Measurements from ENCODE around the gene PGAP1.
"Not testable (repeated sequence)": the region's sequence is repeated elsewhere in the genome, so short reads cannot be mapped to it uniquely, and the experiment has no call there.

PGAP1 gene

DNA sequence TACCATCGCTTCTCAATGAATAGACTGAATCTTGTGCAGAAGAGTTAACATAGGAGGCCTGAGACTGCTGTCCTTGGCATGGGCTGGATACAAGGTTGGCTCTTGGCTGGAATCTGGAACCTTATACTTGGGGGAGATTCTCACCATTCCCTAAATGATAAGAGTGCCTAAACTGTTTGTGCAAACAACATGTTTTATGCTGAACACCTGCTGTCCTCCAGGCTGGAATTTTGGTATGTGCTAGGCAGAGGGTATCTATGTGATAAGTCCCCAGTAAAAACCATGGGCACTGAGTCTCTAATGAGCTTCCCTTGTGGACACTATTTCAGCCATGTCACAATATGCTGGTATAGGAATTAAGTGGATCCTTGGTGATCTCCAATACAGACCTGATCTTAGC lies 12.8 kb downstream of the PGAP1 start:
- TF ChIP-seq EZH2phosphoT487 (conservative IDR thresholded peaks at IDR 0.05; ENCODE audit: low read length), result no peak
- TF ChIP-seq, protein P1, sequence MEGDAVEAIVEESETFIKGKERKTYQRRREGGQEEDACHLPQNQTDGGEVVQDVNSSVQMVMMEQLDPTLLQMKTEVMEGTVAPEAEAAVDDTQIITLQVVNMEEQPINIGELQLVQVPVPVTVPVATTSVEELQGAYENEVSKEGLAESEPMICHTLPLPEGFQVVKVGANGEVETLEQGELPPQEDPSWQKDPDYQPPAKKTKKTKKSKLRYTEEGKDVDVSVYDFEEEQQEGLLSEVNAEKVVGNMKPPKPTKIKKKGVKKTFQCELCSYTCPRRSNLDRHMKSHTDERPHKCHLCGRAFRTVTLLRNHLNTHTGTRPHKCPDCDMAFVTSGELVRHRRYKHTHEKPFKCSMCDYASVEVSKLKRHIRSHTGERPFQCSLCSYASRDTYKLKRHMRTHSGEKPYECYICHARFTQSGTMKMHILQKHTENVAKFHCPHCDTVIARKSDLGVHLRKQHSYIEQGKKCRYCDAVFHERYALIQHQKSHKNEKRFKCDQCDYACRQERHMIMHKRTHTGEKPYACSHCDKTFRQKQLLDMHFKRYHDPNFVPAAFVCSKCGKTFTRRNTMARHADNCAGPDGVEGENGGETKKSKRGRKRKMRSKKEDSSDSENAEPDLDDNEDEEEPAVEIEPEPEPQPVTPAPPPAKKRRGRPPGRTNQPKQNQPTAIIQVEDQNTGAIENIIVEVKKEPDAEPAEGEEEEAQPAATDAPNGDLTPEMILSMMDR (IDR thresholded peaks at IDR 0.05; ENCODE audit: insufficient read depth, low read length, poor library complexity, severe bottlenecking), result no peak
- Histone ChIP-seq H3K9ac (ENCODE audit: low read length) (no peak overlapping the region), H3K9me3 (ENCODE audit: insufficient read depth, low read length) (no peaks in the 10 kb centered on the region), H3K36me3 (ENCODE audit: low read length) (peaks cover 16% of the 10 kb centered on the region; the same call in 1 of the 2 replicates), H4K20me1 (ENCODE audit: low read depth, low read length) (no peaks in the 10 kb centered on the region), H2AFZ (ENCODE audit: low read depth, low read length, severe bottlenecking) (no peak overlapping the region), H3K27ac (ENCODE audit: low read depth, low read length) (no peak overlapping the region), H3K4me3 (ENCODE audit: insufficient read depth, low read length, poor library complexity, severe bottlenecking) (no peak overlapping the region), H3K27me3 (ENCODE audit: low read length) (no peaks in the 10 kb centered on the region), H3K9me2 (replicated peaks; ENCODE audit: insufficient read depth, low read length) (no peaks in the 10 kb centered on the region), H3K79me2 (ENCODE audit: insufficient read depth, low read length) (no peaks in the 10 kb centered on the region), H3K4me2 (ENCODE audit: low read depth, low read length, poor library complexity, severe bottlenecking) (no peak overlapping the region), H3F3A (ENCODE audit: insufficient read depth) (no peaks in the 10 kb centered on the region)

DNA sequence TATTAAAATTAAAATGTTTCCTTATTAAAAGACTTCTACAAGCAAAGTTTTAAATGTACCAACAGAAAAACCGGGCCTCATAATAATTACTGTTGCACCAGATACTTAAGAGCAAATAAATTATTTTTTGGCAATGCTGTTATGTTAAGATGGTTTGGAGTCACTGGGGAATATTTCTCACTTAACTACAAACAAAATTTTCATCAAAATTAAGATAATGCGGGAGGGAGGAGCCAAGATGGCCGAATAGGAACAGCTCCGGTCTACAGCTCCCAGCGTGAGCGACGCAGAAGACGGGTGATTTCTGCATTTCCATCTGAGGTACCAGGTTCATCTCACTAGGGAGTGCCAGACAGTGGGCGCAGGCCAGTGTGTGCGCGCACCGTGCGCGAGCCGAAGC lies 21.1 kb downstream of the PGAP1 start:
- not testable (repeated sequence) for H3K79me2 ChIP-seq (ENCODE audit: insufficient read depth, low read length); H3K27ac ChIP-seq (ENCODE audit: low read depth, low read length); H3K9ac ChIP-seq (ENCODE audit: low read length); H3K9me2 ChIP-seq (replicated peaks; ENCODE audit: insufficient read depth, low read length); H3K4me3 ChIP-seq (ENCODE audit: insufficient read depth, low read length, poor library complexity, severe bottlenecking); H3K9me3 ChIP-seq (ENCODE audit: insufficient read depth, low read length); H2AFZ ChIP-seq (ENCODE audit: low read depth, low read length, severe bottlenecking); H3F3A ChIP-seq (ENCODE audit: insufficient read depth); H4K20me1 ChIP-seq (ENCODE audit: low read depth, low read length); H3K27me3 ChIP-seq (ENCODE audit: low read length); H3K36me3 ChIP-seq (ENCODE audit: low read length); H3K4me2 ChIP-seq (ENCODE audit: low read depth, low read length, poor library complexity, severe bottlenecking)

DNA sequence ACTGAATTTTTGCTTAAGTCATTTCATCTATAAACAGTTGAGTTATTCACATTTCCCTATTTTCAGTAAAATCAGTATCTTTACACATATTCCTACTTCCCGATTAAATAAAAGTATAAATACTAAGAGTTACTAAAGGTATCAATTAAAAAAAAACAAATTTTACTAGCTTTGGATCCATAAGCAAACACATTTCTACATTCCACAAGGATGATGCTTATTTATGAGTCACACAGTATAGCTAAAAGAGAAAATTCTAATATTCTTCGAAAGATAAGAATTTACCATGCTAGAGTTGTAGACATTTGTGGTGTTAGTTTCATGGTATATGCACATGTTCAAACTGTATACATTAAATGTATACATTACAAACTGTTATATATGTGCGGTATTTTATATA lies 23.7 kb downstream of the PGAP1 start:
- no peaks in the 10 kb centered on the region for H3F3A ChIP-seq (ENCODE audit: insufficient read depth)
- H3K79me2 ChIP-seq (ENCODE audit: insufficient read depth, low read length), result no peaks in the 10 kb centered on the region
- H3K27me3 ChIP-seq (ENCODE audit: low read length), result no peaks in the 10 kb centered on the region
- no peak overlapping the region for H3K4me2 ChIP-seq (ENCODE audit: low read depth, low read length, poor library complexity, severe bottlenecking)
- TF ChIP-seq EZH2phosphoT487 (conservative IDR thresholded peaks at IDR 0.05; ENCODE audit: low read length), result no peak
- TF ChIP-seq, protein P1 (IDR thresholded peaks at IDR 0.05; ENCODE audit: insufficient read depth, low read length, poor library complexity, severe bottlenecking), result no peak
- no peak overlapping the region for H2AFZ ChIP-seq (ENCODE audit: low read depth, low read length, severe bottlenecking)
- no peak overlapping the region for H3K4me3 ChIP-seq (ENCODE audit: insufficient read depth, low read length, poor library complexity, severe bottlenecking)
- H3K9me3 ChIP-seq (ENCODE audit: insufficient read depth, low read length), result no peaks in the 10 kb centered on the region
- H3K9me2 ChIP-seq (replicated peaks; ENCODE audit: insufficient read depth, low read length), result no peaks in the 10 kb centered on the region
- no peak overlapping the region for H3K27ac ChIP-seq (ENCODE audit: low read depth, low read length)
- no peaks in the 10 kb centered on the region for H3K36me3 ChIP-seq (ENCODE audit: low read length)
- no peak overlapping the region for H3K9ac ChIP-seq (ENCODE audit: low read length)
- no peaks in the 10 kb centered on the region for H4K20me1 ChIP-seq (ENCODE audit: low read depth, low read length)

DNA sequence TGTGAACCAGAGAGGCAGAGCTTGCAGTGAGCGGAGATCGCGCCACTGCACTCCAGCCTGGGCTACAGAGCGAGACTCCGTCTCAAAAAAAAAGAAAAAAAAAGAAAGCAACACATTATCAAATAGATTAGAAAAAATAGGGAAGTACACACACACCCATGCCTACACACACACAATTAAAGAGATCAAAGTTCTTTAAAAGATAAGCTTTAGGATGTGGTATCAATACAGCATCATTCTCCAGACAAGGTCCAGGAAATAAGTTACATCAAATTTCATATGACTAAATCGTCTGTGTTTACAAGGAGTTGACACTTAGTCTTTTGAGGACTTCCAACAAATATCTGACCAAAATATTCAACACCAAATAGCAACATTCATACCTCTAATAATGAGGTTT lies 25.7 kb downstream of the PGAP1 start:
- TF ChIP-seq, protein P1 (IDR thresholded peaks at IDR 0.05; ENCODE audit: insufficient read depth, low read length, poor library complexity, severe bottlenecking), result no peak
- TF ChIP-seq EZH2phosphoT487 (conservative IDR thresholded peaks at IDR 0.05; ENCODE audit: low read length), result no peak
- no peak overlapping the region for H2AFZ ChIP-seq (ENCODE audit: low read depth, low read length, severe bottlenecking)
- no peak overlapping the region for H3K4me2 ChIP-seq (ENCODE audit: low read depth, low read length, poor library complexity, severe bottlenecking)
- no peaks in the 10 kb centered on the region for H3K9me3 ChIP-seq (ENCODE audit: insufficient read depth, low read length)
- peaks cover 4% of the 10 kb centered on the region; the same call in 1 of the 2 replicates for H3K36me3 ChIP-seq (ENCODE audit: low read length)
- H3K27ac ChIP-seq (ENCODE audit: low read depth, low read length), result no peak overlapping the region
- no peaks in the 10 kb centered on the region for H4K20me1 ChIP-seq (ENCODE audit: low read depth, low read length)
- H3F3A ChIP-seq (ENCODE audit: insufficient read depth), result no peaks in the 10 kb centered on the region
- H3K79me2 ChIP-seq (ENCODE audit: insufficient read depth, low read length), result no peaks in the 10 kb centered on the region
- H3K9ac ChIP-seq (ENCODE audit: low read length), result no peak overlapping the region
- H3K4me3 ChIP-seq (ENCODE audit: insufficient read depth, low read length, poor library complexity, severe bottlenecking), result no peak overlapping the region
- H3K27me3 ChIP-seq (ENCODE audit: low read length), result no peaks in the 10 kb centered on the region
- H3K9me2 ChIP-seq (replicated peaks; ENCODE audit: insufficient read depth, low read length), result no peaks in the 10 kb centered on the region
